Skeletal muscle cell (primary cell): ENCODE data around the gene SAMD4B.
"Not testable (repeated sequence)": the region's sequence is repeated elsewhere in the genome, so short reads cannot be mapped to it uniquely, and the experiment has no call there.

Experiments
- DNase-seq: peaks from one replicate; pipeline ENCODE4 v3.0.0-alpha.2; 2010; ENCODE audit warnings: low read depth
- H3K4me3 ChIP-seq: 2 replicates; pipeline ENCODE4 v1.5.1; 2011; ENCODE audit warnings: low read depth, mild to moderate bottlenecking, control low read depth, low read length, moderate library complexity

The SAMD4B gene

GRCh38 chr19:39356073-39356472 lies 13.9 kb downstream of the SAMD4B start:
- no peak for DNase-seq
- no peak overlapping the region for H3K4me3 ChIP-seq

GRCh38 chr19:39356647-39357046 lies 14.4 kb downstream of the SAMD4B start:
- DNase-seq, result no peak
- no peak overlapping the region for H3K4me3 ChIP-seq

GRCh38 chr19:39359026-39359425 lies 16.8 kb downstream of the SAMD4B start:
- no peak for DNase-seq
- no peak overlapping the region for H3K4me3 ChIP-seq

GRCh38 chr19:39360599-39360998 lies 18.4 kb downstream of the SAMD4B start:
- no peak for DNase-seq
- H3K4me3 ChIP-seq, result no peak overlapping the region

GRCh38 chr19:39362682-39363657 lies 20.7 kb downstream of the SAMD4B start:
- no peak overlapping the region for H3K4me3 ChIP-seq
- peak; percentile 64 for DNase-seq

- H3K4me3 ChIP-seq, result no peak overlapping the region
- DNase-seq, result no peak
These were observed 21.8 kb downstream of the SAMD4B start for GRCh38 chr19:39363901-39364457.

- H3K4me3 ChIP-seq, result no peak overlapping the region
- DNase-seq, result no peak
These were observed 23.3 kb downstream of the SAMD4B start for GRCh38 chr19:39365531-39365930.

GRCh38 chr19:39369200-39369599 lies 27.0 kb downstream of the SAMD4B start:
- H3K4me3 ChIP-seq, result no peak overlapping the region
- DNase-seq, result no peak

- DNase-seq, result no peak
- no peak overlapping the region for H3K4me3 ChIP-seq
These were observed 28.5 kb downstream of the SAMD4B start for GRCh38 chr19:39370735-39371134.

- H3K4me3 ChIP-seq, result no peak overlapping the region
These were observed 30.0 kb downstream of the SAMD4B start for GRCh38 chr19:39372047-39372802.

GRCh38 chr19:39372941-39373340 lies 30.7 kb downstream of the SAMD4B start:
- DNase-seq, result no peak
- H3K4me3 ChIP-seq, result no peak overlapping the region

More at GRCh38 chr19:39372047-39372802, 30.0 kb downstream of the SAMD4B start:
- DNase-seq, result peak; percentile 77

- no peak for DNase-seq
- no peak overlapping the region for H3K4me3 ChIP-seq
These were observed 33.7 kb downstream of the SAMD4B start for GRCh38 chr19:39375929-39376328.

- H3K4me3 ChIP-seq, result no peak overlapping the region
- no peak for DNase-seq
These were observed 35.4 kb downstream of the SAMD4B start for GRCh38 chr19:39377373-39378362.

GRCh38 chr19:39379366-39379765 lies 37.1 kb downstream of the SAMD4B start:
- DNase-seq, result not testable (repeated sequence)

GRCh38 chr19:39379865-39380396 lies 37.7 kb downstream of the SAMD4B start:
- no peak for DNase-seq

More at GRCh38 chr19:39379366-39379765, 37.1 kb downstream of the SAMD4B start:
- not testable (repeated sequence) for H3K4me3 ChIP-seq

GRCh38 chr19:39380521-39381502 lies 38.6 kb downstream of the SAMD4B start:
- H3K4me3 ChIP-seq, result no peak overlapping the region
- DNase-seq, result no peak

More at GRCh38 chr19:39379865-39380396, 37.7 kb downstream of the SAMD4B start:
- no peak overlapping the region for H3K4me3 ChIP-seq

- no peak overlapping the region for H3K4me3 ChIP-seq
- DNase-seq, result no peak
These were observed 39.8 kb downstream of the SAMD4B start for GRCh38 chr19:39381910-39382611.
